HepG2 (cell line): ENCODE results near the gene CBL. TPM values are rescaled to one million over a fixed set of nuclear protein-coding genes. Genes with fewer than 3 reads are reported as not detected.

ENCODE experiments used
- ATAC-seq: fragments of 200-7000 bp; cut with Tn5 transposase; 3 replicates; pipeline ENCODE4 v1.9.1; 2020; ENCODE audit warnings: mild to moderate bottlenecking, moderate library complexity
- Bru-seq: library from RNA; stranded (reverse); fragments of 400-500 nt; gene quantifications from one replicate; lab custom pipeline; 2021; lab: Mats Ljungman, UMichigan
- BruChase-seq, 2 experiments: library from RNA; stranded (reverse); fragments of 400-500 nt; gene quantifications; one replicate each; lab custom pipeline; 2021; lab: Mats Ljungman, UMichigan
- BruUV-seq: library from RNA; stranded (reverse); fragments of 400-500 nt; replicated peaks from 2 replicates; lab custom pipeline; 2021; lab: Mats Ljungman, UMichigan
- CTCF ChIA-PET: fragments of 300-600 bp; formaldehyde crosslinking; extraction: SDS; loops from one replicate; lab custom pipeline; 2021; ENCODE audit warnings: low total read pairs, inconsistent platforms, low intra/inter-chr PET ratio; lab: Yijun Ruan, JAX
- POLR2A ChIA-PET: fragments of 350-600 bp; sonication (Branson Sonifier 250); formaldehyde crosslinking; loops from one replicate; lab custom pipeline; 2020; ENCODE audit warnings: antibody characterized with exemption, inconsistent platforms; lab: Yijun Ruan, JAX
- DNase-seq: peaks from one replicate; pipeline ENCODE4 v3.0.0-alpha.2; 2015; ENCODE audit warnings: low spot score
- FAIRE-seq: peaks from 3 replicates; lab custom pipeline; 2011; peaks lifted over from hg19 to GRCh38; lab: Jason Lieb, UNC
- H2AFZ ChIP-seq: one replicate; pipeline ENCODE4 v1.6.1; 2011; ENCODE audit warnings: low read length, inconsistent platforms
- H3K27ac ChIP-seq: fragments of 300-600 bp; 3 replicates; pipeline ENCODE4 v1.8.0; 2011; ENCODE audit warnings: mixed run types, mild to moderate bottlenecking, mixed read lengths, low read length, inconsistent platforms; ENCODE audit not compliant: insufficient read depth; ENCODE audit errors: extremely low read length
- H3K27me3 ChIP-seq, 2 experiments: fragments of 200-600 bp in 1 of 2; 2 replicates in 1 of 2; 3 replicates in 1 of 2; pipeline versions ENCODE4 v1.6.0 to v1.8.0; 2011; ENCODE audit warnings: low read length in 2 of 2, mild to moderate bottlenecking in 2 of 2, moderate library complexity in 2 of 2, inconsistent platforms in 1 of 2; ENCODE audit not compliant: insufficient read depth in 2 of 2, control insufficient read depth in 1 of 2
- H3K36me3 ChIP-seq, 2 experiments: fragments of 200-600 bp in 1 of 2; replicated peaks in 1 of 2; 2 replicates in 1 of 2; 3 replicates in 1 of 2; pipeline versions ENCODE4 v1.5.1 to v1.8.0; 2011; ENCODE audit warnings: low read length in 2 of 2, inconsistent platforms in 1 of 2; ENCODE audit not compliant: insufficient read depth in 2 of 2, control insufficient read depth in 1 of 2
- H3K4me1 ChIP-seq: 2 replicates; pipeline ENCODE4 v1.5.1; 2012; ENCODE audit warnings: low read length, inconsistent platforms; ENCODE audit not compliant: insufficient read depth
- H3K4me2 ChIP-seq: 2 replicates; pipeline ENCODE4 v1.6.0; 2011; ENCODE audit warnings: low read depth, low read length, inconsistent platforms
- H3K4me3 ChIP-seq, 3 experiments: fragments of 200-600 bp in 1 of 3; sonication (generic), shearing (Covaris generic) in 1 of 3; replicated peaks in 1 of 3; 2 replicates each; pipeline ENCODE4 v1.5.1; 2011 to 2016; ENCODE audit warnings: low read length in 3 of 3, inconsistent platforms in 2 of 3, low read depth in 2 of 3, mild to moderate bottlenecking in 2 of 3, control low read depth in 1 of 3, mixed read lengths in 1 of 3; ENCODE audit not compliant: insufficient read depth in 1 of 3
- H3K79me2 ChIP-seq: one replicate; pipeline ENCODE4 v1.6.1; 2011; ENCODE audit warnings: low read length, inconsistent platforms; ENCODE audit not compliant: insufficient read depth
- H3K9ac ChIP-seq: 2 replicates; pipeline ENCODE4 v1.6.0; 2011; ENCODE audit warnings: mild to moderate bottlenecking, low read depth, low read length, inconsistent platforms; ENCODE audit not compliant: insufficient read depth
- H3K9me3 ChIP-seq: 2 replicates; pipeline ENCODE4 v1.5.1; 2012; ENCODE audit warnings: mild to moderate bottlenecking, low read length
- H4K20me1 ChIP-seq: 2 replicates; pipeline ENCODE4 v1.6.0; 2011; ENCODE audit warnings: inconsistent platforms, mild to moderate bottlenecking, low read length, moderate library complexity; ENCODE audit not compliant: insufficient read depth
- HES4 ChIP-seq: sonication (generic); formaldehyde crosslinking; IDR thresholded peaks from 2 replicates; pipeline ENCODE4 v1.9.0; 2021; ENCODE audit warnings: mild to moderate bottlenecking, missing genetic modification reagents, borderline replicate concordance
- KDM5B ChIP-seq: sonication (generic); formaldehyde crosslinking; IDR thresholded peaks from 2 replicates; pipeline ENCODE4 v1.4.0; 2020; ENCODE audit warnings: missing genetic modification reagents, mild to moderate bottlenecking, borderline replicate concordance
- RBM39 ChIP-seq: fragments of 200-400 bp; formaldehyde crosslinking; IDR thresholded peaks from one replicate; pipeline ENCODE4 v1.6.1; 2018; ENCODE audit warnings: antibody characterized with exemption, mild to moderate bottlenecking, low read depth, low read length; ENCODE audit not compliant: poor library complexity, severe bottlenecking
- ZNF263 ChIP-seq: sonication (generic); formaldehyde crosslinking; IDR thresholded peaks from 2 replicates; pipeline ENCODE4 v1.4.0; 2020; ENCODE audit warnings: missing genetic modification reagents
- ZNF441 ChIP-seq: sonication (generic); formaldehyde crosslinking; IDR thresholded peaks from 2 replicates; pipeline ENCODE4 v1.7.0; 2021; ENCODE audit warnings: missing genetic modification reagents, borderline replicate concordance
- ZNF563 ChIP-seq: sonication (generic); formaldehyde crosslinking; IDR thresholded peaks from 2 replicates; pipeline ENCODE4 v1.8.0; 2022; ENCODE audit warnings: mild to moderate bottlenecking, moderate library complexity, missing genetic modification reagents
- WGBS: methylation state at CpG from one replicate; pipeline ENCODE4 v1.1.6; 2017; ENCODE audit warnings: low lambda C conversion rate; 5-methylcytosine and 5-hydroxymethylcytosine counted together
- in situ Hi-C: cut with HindIII; loops from 2 replicates; pipeline ENCODE4 v1.10.0; 2017; ENCODE audit warnings: low pct_unique_long_range_greater_than_20kb; ENCODE audit not compliant: extremely low pct_ligation_motif_present
- intact Hi-C: fragments of 100-400 bp; cut with micrococcal nuclease; formaldehyde crosslinking; loops from one replicate; pipeline ENCODE4 v1.10.0; 2022; ENCODE audit not compliant: unreplicated experiment
- long read RNA-seq, 2 experiments: library from RNA in 1 of 2; library from polyadenylated mRNA in 1 of 2; stranded (forward) in 1 of 2; unstranded in 1 of 2; transcript quantifications; one replicate each; pipeline ENCODE4 v2.0.0, GENCODE V29; 2019 to 2022
- polyA minus RNA-seq, 3 experiments: library from RNA; depleted of rRNA, polyadenylated mRNA; stranded (reverse); fragments of >200 nt; gene quantifications; 2 replicates each; pipeline ENCODE4 v1.2.3, GENCODE V29; 2011; ENCODE audit warnings: low replicate concordance in 1 of 3
- polyA plus RNA-seq, 8 experiments: library from polyadenylated mRNA; depleted of rRNA in 3 of 8; stranded (reverse) in 7 of 8; unstranded in 1 of 8; fragments of >200 nt; fragmentation: Illumina TruSeq in 4 of 8; extraction: Trizol in 4 of 8; gene quantifications; 2 replicates each; pipeline versions ENCODE4 v1.2.1 to v1.2.3, GENCODE V29; 2011 to 2016; ENCODE audit warnings: low read depth in 4 of 8, missing spikeins in 1 of 8, mixed read lengths in 1 of 8; ENCODE audit not compliant: insufficient read depth in 1 of 8
- total RNA-seq, 5 experiments: library from RNA; depleted of rRNA; stranded (reverse); fragments of >200 nt; fragmentation: Illumina TruSeq; extraction: Trizol; gene quantifications; 2 replicates each; pipeline ENCODE4 v1.2.3, GENCODE V29; 2016; ENCODE audit warnings: low read depth in 1 of 5
- TF ChIP-seq, protein P1 (sequence below): IDR thresholded peaks from 2 replicates; pipeline ENCODE4 v1.6.1; 2016; ENCODE audit warnings: low read depth, borderline replicate concordance
- TF ChIP-seq, protein P2 (sequence below): sonication (generic); formaldehyde crosslinking; IDR thresholded peaks from 2 replicates; pipeline ENCODE4 v1.4.0; 2020; ENCODE audit warnings: mild to moderate bottlenecking, missing genetic modification reagents
- TF ChIP-seq, protein P3 (sequence below): IDR thresholded peaks from 2 replicates; pipeline ENCODE4 v1.6.1; 2016; ENCODE audit warnings: missing compliant biosample characterization, missing genetic modification reagents, borderline replicate concordance
- TF ChIP-seq, protein P4 (sequence below): sonication (generic); formaldehyde crosslinking; IDR thresholded peaks from 2 replicates; pipeline ENCODE4 v1.5.0; 2020; ENCODE audit warnings: missing genetic modification reagents

CBL gene
- total RNA-seq (2016; rRNA removed; fragmentation: Illumina TruSeq; extraction: Trizol) (7.4 and 11.0 TPM in 2 replicates), polyA plus RNA-seq (2011; rRNA removed) (5.5 and 6.6 TPM in 2 replicates), polyA minus RNA-seq (2011; rRNA and poly(A)+ RNA removed; ENCODE audit: low replicate concordance) (8.8 and 10.6 TPM in 2 replicates), Bru-seq, nascent RNA (percentile 60 among the genes with signal in this experiment), BruChase-seq, experiment 1, labeled RNA remaining after a 6-hour chase (percentile 75 among the genes with signal in this experiment), BruChase-seq, experiment 2, labeled RNA remaining after a 2-hour chase (percentile 68 among the genes with signal in this experiment)
- total RNA-seq (2016; cell fraction: cytosol; rRNA removed; fragmentation: Illumina TruSeq; extraction: Trizol; ENCODE audit: low read depth), result 1.9 TPM in 2 replicates
- total RNA-seq (2016; cell fraction: insoluble cytoplasmic fraction; rRNA removed; fragmentation: Illumina TruSeq; extraction: Trizol), result 7.0 and 10.4 TPM in 2 replicates
- total RNA-seq (2016; cell fraction: membrane; rRNA removed; fragmentation: Illumina TruSeq; extraction: Trizol), result 3.6 and 3.8 TPM in 2 replicates
- 7.7 and 8.2 TPM in 2 replicates for total RNA-seq (2016; cell fraction: nucleus; rRNA removed; fragmentation: Illumina TruSeq; extraction: Trizol)
- 3.7 and 5.6 TPM in 2 replicates for polyA plus RNA-seq (2011; cell fraction: cytosol; rRNA removed)
- 5.9 and 7.4 TPM in 2 replicates for polyA plus RNA-seq (2011; cell fraction: nucleus; rRNA removed)
- 4.8 and 5.0 TPM in 2 replicates for polyA plus RNA-seq (2012)
- 0.28 and 0.44 TPM in 2 replicates for polyA plus RNA-seq (2016; cell fraction: cytosol; fragmentation: Illumina TruSeq; extraction: Trizol; ENCODE audit: low read depth)
- 7.1 and 7.8 TPM in 2 replicates for polyA plus RNA-seq (2016; cell fraction: insoluble cytoplasmic fraction; fragmentation: Illumina TruSeq; extraction: Trizol; ENCODE audit: low read depth)
- 0.90 and 0.94 TPM in 2 replicates for polyA plus RNA-seq (2016; cell fraction: membrane; fragmentation: Illumina TruSeq; extraction: Trizol; ENCODE audit: low read depth)
- polyA plus RNA-seq (2016; cell fraction: nucleus; fragmentation: Illumina TruSeq; extraction: Trizol; ENCODE audit: insufficient read depth, low read depth), result 7.5 and 8.7 TPM in 2 replicates
- polyA minus RNA-seq (2011; cell fraction: cytosol; rRNA and poly(A)+ RNA removed), result 7.7 and 9.4 TPM in 2 replicates
- 8.6 and 11.1 TPM in 2 replicates for polyA minus RNA-seq (2011; cell fraction: nucleus; rRNA and poly(A)+ RNA removed)
- long read RNA-seq, experiment 1, partial matches to known transcripts, result 0 of 2 reads
- long read RNA-seq, experiment 1, other reads (novel, unspliced or antisense), result 2 of 2 reads
- long read RNA-seq, experiment 2, full-length matches to known transcripts, result 1 of 19 reads
- long read RNA-seq, experiment 2, partial matches to known transcripts, result 0 of 19 reads
- long read RNA-seq, experiment 2, other reads (novel, unspliced or antisense), result 18 of 19 reads

DNA sequence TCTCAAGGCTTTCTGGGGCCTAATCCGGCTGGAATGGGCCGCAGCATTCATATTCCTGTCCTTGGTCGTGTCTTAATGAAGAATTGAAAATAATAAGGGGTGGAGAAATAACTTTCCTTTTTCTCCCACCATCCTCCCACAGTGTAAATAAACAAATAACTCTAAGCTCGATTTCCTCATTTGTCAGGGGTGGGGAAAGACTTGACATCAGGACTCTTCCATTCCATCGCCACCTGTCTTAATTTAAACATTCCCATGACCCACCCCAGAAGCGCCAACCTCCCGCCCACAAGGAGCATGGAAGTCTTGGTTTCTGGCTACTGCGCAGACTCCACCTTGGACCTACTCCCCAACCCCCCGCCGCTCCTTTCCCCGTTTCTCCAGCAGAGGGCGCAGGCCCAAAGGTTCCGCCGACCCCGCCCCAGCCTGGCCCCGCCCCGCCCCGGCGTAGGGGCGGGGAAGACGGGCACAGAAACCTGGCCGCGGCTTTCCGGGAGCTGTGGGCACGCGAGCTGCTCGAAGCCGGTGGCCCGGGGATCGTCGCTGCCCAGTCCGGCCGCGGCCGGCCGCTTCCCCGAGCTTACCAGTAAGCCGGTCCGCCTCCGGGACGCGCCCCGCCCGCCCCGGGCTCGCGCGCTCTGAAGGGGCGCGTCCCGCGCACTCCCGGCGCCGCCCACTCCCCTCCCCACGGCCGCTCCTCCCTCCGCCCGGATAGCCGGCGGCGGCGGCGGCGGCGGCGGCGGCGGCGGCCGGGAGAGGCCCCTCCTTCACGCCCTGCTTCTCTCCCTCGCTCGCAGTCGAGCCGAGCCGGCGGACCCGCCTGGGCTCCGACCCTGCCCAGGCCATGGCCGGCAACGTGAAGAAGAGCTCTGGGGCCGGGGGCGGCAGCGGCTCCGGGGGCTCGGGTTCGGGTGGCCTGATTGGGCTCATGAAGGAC lies at the start of gene CBL:
Gene CBL (plus strand): TSS at position 766 of the 937 bp plus-strand sequence. CDS start 79 bp downstream, at position 845.
- H3K4me3 ChIP-seq, result peak within 1 kb of the TSS; percentile 89 to 99 (median 96)
- peaks cover 30% of the 10 kb centered on the region for H3K79me2 ChIP-seq
- H2AFZ ChIP-seq, result peak within 1 kb of the TSS; percentile 92
- DNase-seq (peak; percentile 80), FAIRE-seq (peak; percentile 42), ATAC-seq (peak; percentile 94)
- H3K9ac ChIP-seq, result peak within 1 kb of the TSS; percentile 79
- H3K4me2 ChIP-seq, result peak within 1 kb of the TSS; percentile 94
- in situ Hi-C loops, result no loop called here
- BruUV-seq, result no TSS peak
- POLR2A ChIA-PET, result interaction anchor here (0.6 to 1.3 kb wide), 12 partner anchors 9 to 413 kb away, joined by 3 to 4 read pairs (median 3); partner anchors contain the start of genes HINFP, HMBS, NLRX1 and VPS11
- intact Hi-C loops, result loop anchor here (2.0 to 10.0 kb wide), 3 partner anchors 119 to 267 kb away; no protein-coding TSS in a partner anchor
- peak within 1 kb of the TSS; percentile 76 for H3K27ac ChIP-seq
- H4K20me1 ChIP-seq, result no peaks in the 10 kb centered on the region
- H3K27me3 ChIP-seq, result no peaks in the 10 kb centered on the region; a peak in 1 of 5 replicates
- CTCF ChIA-PET, result no interaction called here
- H3K9me3 ChIP-seq, result no peaks in the 10 kb centered on the region
- WGBS, result 1% methylated on average over 19 of the region's 88 CpGs
- H3K4me1 ChIP-seq, result peaks cover 32% of the 10 kb centered on the region
- H3K36me3 ChIP-seq, result no peaks in the 10 kb centered on the region
- peak; percentile 68; the same call in 1 of the 2 replicates for TF ChIP-seq ZNF441 (CRISPR knock-in tag)
- TF ChIP-seq, protein P1, sequence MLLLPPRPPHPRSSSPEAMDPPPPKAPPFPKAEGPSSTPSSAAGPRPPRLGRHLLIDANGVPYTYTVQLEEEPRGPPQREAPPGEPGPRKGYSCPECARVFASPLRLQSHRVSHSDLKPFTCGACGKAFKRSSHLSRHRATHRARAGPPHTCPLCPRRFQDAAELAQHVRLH (CRISPR knock-in tag), result peak; percentile 21; the same call in 1 of the 2 replicates
- peak; percentile 67; the same call in 1 of the 2 replicates for TF ChIP-seq KDM5B (CRISPR knock-in tag)
- peak; percentile 48 for TF ChIP-seq RBM39
- no peak for TF ChIP-seq ZNF263
- TF ChIP-seq ZNF563, result peak; percentile 89
- TF ChIP-seq, protein P2, sequence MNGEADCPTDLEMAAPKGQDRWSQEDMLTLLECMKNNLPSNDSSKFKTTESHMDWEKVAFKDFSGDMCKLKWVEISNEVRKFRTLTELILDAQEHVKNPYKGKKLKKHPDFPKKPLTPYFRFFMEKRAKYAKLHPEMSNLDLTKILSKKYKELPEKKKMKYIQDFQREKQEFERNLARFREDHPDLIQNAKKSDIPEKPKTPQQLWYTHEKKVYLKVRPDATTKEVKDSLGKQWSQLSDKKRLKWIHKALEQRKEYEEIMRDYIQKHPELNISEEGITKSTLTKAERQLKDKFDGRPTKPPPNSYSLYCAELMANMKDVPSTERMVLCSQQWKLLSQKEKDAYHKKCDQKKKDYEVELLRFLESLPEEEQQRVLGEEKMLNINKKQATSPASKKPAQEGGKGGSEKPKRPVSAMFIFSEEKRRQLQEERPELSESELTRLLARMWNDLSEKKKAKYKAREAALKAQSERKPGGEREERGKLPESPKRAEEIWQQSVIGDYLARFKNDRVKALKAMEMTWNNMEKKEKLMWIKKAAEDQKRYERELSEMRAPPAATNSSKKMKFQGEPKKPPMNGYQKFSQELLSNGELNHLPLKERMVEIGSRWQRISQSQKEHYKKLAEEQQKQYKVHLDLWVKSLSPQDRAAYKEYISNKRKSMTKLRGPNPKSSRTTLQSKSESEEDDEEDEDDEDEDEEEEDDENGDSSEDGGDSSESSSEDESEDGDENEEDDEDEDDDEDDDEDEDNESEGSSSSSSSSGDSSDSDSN, result peak; percentile 60; the same call in 1 of the 2 replicates
- TF ChIP-seq, protein P3, sequence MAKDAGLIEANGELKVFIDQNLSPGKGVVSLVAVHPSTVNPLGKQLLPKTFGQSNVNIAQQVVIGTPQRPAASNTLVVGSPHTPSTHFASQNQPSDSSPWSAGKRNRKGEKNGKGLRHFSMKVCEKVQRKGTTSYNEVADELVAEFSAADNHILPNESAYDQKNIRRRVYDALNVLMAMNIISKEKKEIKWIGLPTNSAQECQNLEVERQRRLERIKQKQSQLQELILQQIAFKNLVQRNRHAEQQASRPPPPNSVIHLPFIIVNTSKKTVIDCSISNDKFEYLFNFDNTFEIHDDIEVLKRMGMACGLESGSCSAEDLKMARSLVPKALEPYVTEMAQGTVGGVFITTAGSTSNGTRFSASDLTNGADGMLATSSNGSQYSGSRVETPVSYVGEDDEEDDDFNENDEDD (CRISPR knock-in tag), result peak; percentile 11; the same call in 1 of the 2 replicates
- TF ChIP-seq, protein P4, sequence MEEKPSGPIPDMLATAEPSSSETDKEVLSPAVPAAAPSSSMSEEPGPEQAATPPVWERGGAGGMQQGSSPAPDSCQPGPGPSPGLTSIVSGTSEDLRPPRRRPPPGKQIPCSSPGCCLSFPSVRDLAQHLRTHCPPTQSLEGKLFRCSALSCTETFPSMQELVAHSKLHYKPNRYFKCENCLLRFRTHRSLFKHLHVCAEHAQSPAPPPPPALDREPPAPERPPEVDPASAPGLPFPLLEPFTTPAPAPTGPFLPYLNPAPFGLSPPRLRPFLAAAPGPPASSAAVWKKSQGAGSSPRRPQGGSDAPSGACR (CRISPR knock-in tag), result 0 out of 2 replicates have a peak, but pooled peaks have one; percentile 16
- TF ChIP-seq HES4 (CRISPR knock-in tag), result peak; percentile 82; the same call in 1 of the 2 replicates
